GM21619 (cell line): Measurements from ENCODE around the gene CNR2.
"Not testable (repeated sequence)": the region's sequence is repeated elsewhere in the genome, so short reads cannot be mapped to it uniquely, and the experiment has no call there.

ENCODE experiments used
- ATAC-seq: cut with Tn5 transposase; IDR thresholded peaks from one replicate; pipeline ENCODE4 v1.9.1; 2021; ENCODE audit not compliant: unreplicated experiment

Gene CNR2

GRCh38 chr1:23916209-23917131 is 3.3 kb upstream of the CNR2 start:
- ATAC-seq: peak; percentile 53

GRCh38 chr1:23915466-23915865 is 2.3 kb upstream of the CNR2 start:
- ATAC-seq: no peak

GRCh38 chr1:23914921-23915320 is 1.8 kb upstream of the CNR2 start:
- ATAC-seq: no peak

GRCh38 chr1:23911921-23912320 is 1.2 kb downstream of the CNR2 start:
- no peak for ATAC-seq

- ATAC-seq: no peak
Measured at GRCh38 chr1:23910553-23911246, 2.5 kb downstream of the CNR2 start.

GRCh38 chr1:23910144-23910543 is 3.0 kb downstream of the CNR2 start:
- ATAC-seq: no peak

GRCh38 chr1:23909412-23909811 is 3.8 kb downstream of the CNR2 start:
- no peak for ATAC-seq

- no peak for ATAC-seq
Measured at GRCh38 chr1:23908453-23909341, 4.5 kb downstream of the CNR2 start.

GRCh38 chr1:23906731-23907130 is 6.4 kb downstream of the CNR2 start:
- ATAC-seq: no peak

- no peak for ATAC-seq
Measured at GRCh38 chr1:23905461-23906025, 7.6 kb downstream of the CNR2 start.

- ATAC-seq: peak; percentile 33
Measured at GRCh38 chr1:23904748-23905357, 8.3 kb downstream of the CNR2 start.

- ATAC-seq: no peak
Measured at GRCh38 chr1:23903754-23904153, 9.4 kb downstream of the CNR2 start.

GRCh38 chr1:23902321-23903278 is 10.6 kb downstream of the CNR2 start:
- ATAC-seq: no peak

- ATAC-seq: not testable (repeated sequence)
Measured at GRCh38 chr1:23900017-23900416, 13.1 kb downstream of the CNR2 start.

GRCh38 chr1:23899070-23899469 is 14.1 kb downstream of the CNR2 start:
- no peak for ATAC-seq

GRCh38 chr1:23897083-23897482 is 16.1 kb downstream of the CNR2 start:
- no peak for ATAC-seq

- no peak for ATAC-seq
Measured at GRCh38 chr1:23896491-23896890, 16.7 kb downstream of the CNR2 start.

GRCh38 chr1:23895993-23896392 is 17.2 kb downstream of the CNR2 start:
- no peak for ATAC-seq

- ATAC-seq: no peak
Measured at GRCh38 chr1:23895082-23895481, 18.1 kb downstream of the CNR2 start.
